GM12872 (cell line): Measurements from ENCODE around the gene H6PD.

Experiments used
- CTCF ChIP-seq: IDR thresholded peaks from 3 replicates; pipeline ENCODE4 v1.5.1; 2011; ENCODE audit warnings: low read depth, mild to moderate bottlenecking, low read length, moderate library complexity; ENCODE audit not compliant: insufficient read depth

The H6PD gene

GRCh38 chr1:9244501-9245229 lies 10.1 kb downstream of the H6PD start:
- TF ChIP-seq CTCF, result no peak

GRCh38 chr1:9245230-9245619 lies 10.7 kb downstream of the H6PD start:
- no peak for TF ChIP-seq CTCF

- no peak for TF ChIP-seq CTCF
Measured at GRCh38 chr1:9245661-9246060, 11.1 kb downstream of the H6PD start.

- no peak for TF ChIP-seq CTCF
Measured at GRCh38 chr1:9246215-9246614, 11.6 kb downstream of the H6PD start.

GRCh38 chr1:9246841-9247785 lies 12.5 kb downstream of the H6PD start:
- no peak for TF ChIP-seq CTCF

GRCh38 chr1:9247894-9248293 lies 13.3 kb downstream of the H6PD start:
- no peak for TF ChIP-seq CTCF
